Measurements from ENCODE around the gene FBXL15. TPM values are rescaled to one million over a fixed set of nuclear protein-coding genes. Genes with fewer than 3 reads are reported as not detected.

Gene FBXL15
- total and polyA plus RNA-seq, 9 of the 15 experiments (the other 6 are each of a cell fraction or from before 2014, with no cell fraction given), result 0.08 to 25.9 (median 3.5) TPM

GRCh38 chr10:102455893-102456471 is 35.3 kb downstream of the FBXL15 start (continued):
- TF ChIP-seq EP400 (IDR thresholded peaks at IDR 0.05), result peak; percentile 82
- peak; percentile 86 for TF ChIP-seq IRF9 (tag; IDR thresholded peaks at IDR 0.05)
- TF ChIP-seq NR2C2 (CRISPR knock-in tag; IDR thresholded peaks at IDR 0.05), result no peak
- TF ChIP-seq NR2C2 (tag; IDR thresholded peaks at IDR 0.05), result peak; percentile 77
- TF ChIP-seq ZBTB17 (CRISPR knock-in tag; IDR thresholded peaks at IDR 0.05), result no peak
- no peak for TF ChIP-seq NR3C1 (CRISPR knock-in tag; IDR thresholded peaks at IDR 0.05)
- peak in 1 of 2 experiments; percentile 75; a peak in 1 of 4 replicates for TF ChIP-seq ARNT (IDR thresholded peaks at IDR 0.05)
- no peak for TF ChIP-seq HDAC6 (IDR thresholded peaks at IDR 0.05; ENCODE audit: low read depth, low read length)
- no peak for TF ChIP-seq SRSF7 (optimal IDR thresholded peaks at IDR 0.05; ENCODE audit: low read depth, low read length)
- TF ChIP-seq JUN (IDR thresholded peaks at IDR 0.05; ENCODE audit: borderline replicate concordance, low read depth, low read length), result peak; percentile 95
- TF ChIP-seq JUN (CRISPR knock-in tag; IDR thresholded peaks at IDR 0.05; ENCODE audit: borderline replicate concordance), result no peak
- TF ChIP-seq OTX1 (CRISPR knock-in tag; IDR thresholded peaks at IDR 0.05), result no peak
- TF ChIP-seq NR2C1 (IDR thresholded peaks at IDR 0.05), result peak; percentile 47; the same call in 1 of the 2 replicates
- TF ChIP-seq NR2C1 (tag; IDR thresholded peaks at IDR 0.05), result peak; percentile 86
- TF ChIP-seq PRDM10 (IDR thresholded peaks at IDR 0.05; ENCODE audit: partially characterized antibody), result peak; percentile 35
- TF ChIP-seq POLR2AphosphoS2 (IDR thresholded peaks at IDR 0.05; ENCODE audit: low read length), result no peak
- no peak for TF ChIP-seq CLOCK (CRISPR knock-in tag; IDR thresholded peaks at IDR 0.05; ENCODE audit: borderline replicate concordance)
- no peak for TF ChIP-seq RBM17 (IDR thresholded peaks at IDR 0.05; ENCODE audit: borderline replicate concordance, low read depth, low read length)
- TF ChIP-seq CBX8 (IDR thresholded peaks at IDR 0.05; ENCODE audit: borderline replicate concordance, extremely low read depth, low read depth, low read length, poor library complexity, severe bottlenecking), result no peak
- no peak for TF ChIP-seq ZNF124 (CRISPR knock-in tag; IDR thresholded peaks at IDR 0.05)
- peak; percentile 93; the same call in 1 of the 2 replicates for TF ChIP-seq NFRKB (IDR thresholded peaks at IDR 0.05; ENCODE audit: low read depth)
- TF ChIP-seq ZEB2 (IDR thresholded peaks at IDR 0.05), result peak; percentile 47; the same call in 1 of the 2 replicates
